Measurements from ENCODE around the gene ADAM10.

ADAM10 gene

DNA sequence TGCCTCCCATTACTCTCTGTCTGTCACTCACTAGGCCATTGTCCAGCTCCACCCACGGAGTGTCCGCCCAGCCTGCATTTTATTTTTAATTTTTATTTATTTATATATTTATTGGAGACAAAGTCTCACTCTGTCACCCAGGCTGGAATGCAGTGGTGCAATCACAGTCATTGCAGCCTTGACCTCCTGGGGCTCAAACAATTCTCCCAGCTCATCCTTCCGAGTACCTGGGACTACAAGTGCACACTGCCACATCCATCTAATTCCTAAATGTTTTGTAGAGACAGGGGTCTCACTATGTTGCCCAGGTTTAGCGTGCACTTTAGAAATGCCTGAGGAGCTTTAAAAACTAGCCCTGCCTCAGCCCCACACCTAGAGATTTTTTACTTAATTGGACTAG lies 176.2 kb downstream of the ADAM10 start:
- DNase-seq = no peak

DNA sequence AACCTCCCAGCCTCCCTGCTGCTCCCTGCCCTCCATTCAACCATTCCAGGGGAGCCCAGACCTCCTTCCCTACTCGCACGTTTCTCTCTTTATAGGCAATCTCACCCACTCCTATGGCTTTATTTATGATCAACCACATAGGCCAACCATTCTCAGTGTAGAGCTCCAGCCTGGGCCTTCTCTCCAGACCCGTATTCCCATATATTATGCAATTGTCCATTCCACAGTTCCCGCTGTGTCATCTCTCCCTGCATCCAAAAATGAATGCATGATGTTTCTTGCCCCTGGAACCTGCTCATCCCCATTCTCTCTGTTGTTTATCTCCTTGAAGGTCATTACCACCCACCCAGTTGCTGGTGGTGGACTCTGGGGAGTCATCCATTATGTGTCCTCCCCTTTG lies 177.0 kb downstream of the ADAM10 start:
- no peak for DNase-seq

- no peak for DNase-seq
Measured at GRCh38 chr15:58571491-58571890, 178.0 kb downstream of the ADAM10 start.

- no peak for DNase-seq
Measured at GRCh38 chr15:58569455-58569854, 180.1 kb downstream of the ADAM10 start.

DNA sequence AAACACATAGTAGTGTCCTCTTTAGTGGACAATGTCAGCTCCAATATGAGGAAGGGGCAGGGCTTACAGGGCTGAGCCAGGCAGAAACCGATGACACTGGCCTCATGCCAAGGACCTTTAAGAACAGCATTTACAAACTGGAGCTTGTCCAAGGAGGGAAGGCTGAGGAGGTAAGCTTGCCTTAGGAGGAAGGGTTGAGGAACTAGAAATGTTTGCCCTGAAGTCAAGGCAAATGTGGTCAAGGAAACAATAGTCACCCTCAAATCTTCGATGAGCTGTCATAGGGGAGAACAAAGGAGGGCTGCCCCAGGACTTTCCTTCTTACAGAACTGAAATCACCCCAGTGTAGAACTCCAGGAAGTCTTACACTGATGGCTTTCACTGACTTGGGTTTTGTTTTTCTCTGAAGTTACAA lies 181.3 kb downstream of the ADAM10 start:
- DNase-seq = no peak

DNA sequence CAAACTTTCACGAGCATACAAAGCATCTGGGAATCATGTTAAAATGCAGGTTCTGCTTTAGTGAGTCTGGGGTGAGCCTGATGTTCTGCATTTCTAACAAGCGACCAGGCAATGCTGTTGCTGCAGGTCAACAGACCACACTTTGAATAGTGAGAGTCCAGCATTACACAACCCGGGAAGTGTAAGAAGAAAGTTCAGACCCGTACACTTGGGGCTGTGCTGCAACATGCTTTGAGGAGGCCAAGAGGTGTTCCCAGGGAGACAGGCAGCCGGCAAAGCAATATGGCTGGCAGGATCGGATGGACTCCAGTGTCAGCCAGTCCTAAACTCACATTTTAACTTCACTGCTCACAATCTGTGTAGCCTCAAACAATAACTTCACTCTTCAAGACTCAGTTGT lies 183.5 kb downstream of the ADAM10 start:
- no peak for DNase-seq

GRCh38 chr15:58565619-58566018 lies 183.9 kb downstream of the ADAM10 start:
- no peak for DNase-seq

DNA sequence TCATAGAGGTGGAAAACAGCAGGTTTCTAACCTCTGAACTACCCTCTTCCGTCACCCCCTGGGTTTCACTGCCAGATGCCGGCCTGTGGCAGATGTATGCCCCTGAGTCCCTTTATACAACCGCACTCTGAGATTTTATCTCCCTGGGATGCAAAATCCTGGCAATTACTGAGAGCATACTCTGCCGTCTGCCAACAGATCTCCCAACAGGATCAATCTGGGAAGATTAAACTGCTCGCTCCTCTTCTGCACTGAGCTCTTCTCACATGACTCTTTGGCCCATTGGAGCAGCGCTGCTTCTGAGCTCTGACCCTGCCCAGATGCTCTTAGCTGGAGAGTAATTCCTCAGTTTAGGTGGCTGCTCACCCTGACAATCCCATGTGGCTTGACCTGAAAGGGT lies 184.5 kb downstream of the ADAM10 start:
- DNase-seq = no peak

- no peak for DNase-seq
Measured at GRCh38 chr15:58562135-58562534, 187.4 kb downstream of the ADAM10 start.

DNA sequence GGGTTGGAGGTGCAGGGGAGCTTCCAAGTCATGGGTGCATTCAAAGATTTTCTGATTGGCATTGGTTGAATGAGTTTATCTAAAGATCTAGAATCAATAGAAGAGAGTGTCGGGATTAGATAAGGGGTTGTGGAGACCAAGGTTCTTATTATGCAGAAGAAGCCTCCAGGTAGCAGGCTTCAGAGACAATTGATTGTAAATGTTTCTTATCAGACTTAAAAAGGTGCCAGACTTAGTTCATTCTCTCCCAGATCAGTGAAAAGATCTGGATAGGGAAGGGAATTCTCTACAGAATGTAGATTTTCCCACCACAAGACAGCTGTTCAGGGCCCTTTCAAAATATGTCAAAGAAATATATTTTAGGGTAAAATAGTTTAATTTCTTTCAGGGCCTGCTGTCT lies 188.2 kb downstream of the ADAM10 start:
- DNase-seq = no peak

- DNase-seq = no peak
Measured at GRCh38 chr15:58559904-58560588, 189.5 kb downstream of the ADAM10 start.

DNA sequence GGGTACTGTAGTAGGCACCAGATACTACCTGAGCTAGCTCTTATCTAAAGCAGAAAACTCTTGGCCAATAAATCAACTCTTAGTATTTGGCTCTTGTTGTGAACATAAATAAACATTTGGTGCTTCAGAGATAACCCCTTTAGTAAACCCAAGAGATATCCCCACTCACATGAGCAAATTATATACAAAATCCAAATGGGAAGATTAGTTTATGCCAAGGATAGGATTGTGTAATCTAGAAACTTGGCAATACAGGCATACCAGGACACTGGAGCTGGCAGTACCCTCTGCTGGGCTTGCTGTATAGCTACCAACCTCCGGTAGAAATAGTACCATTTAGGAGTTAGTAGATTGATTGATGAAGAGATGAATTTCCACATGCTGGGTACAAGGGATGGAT lies 190.7 kb downstream of the ADAM10 start:
- DNase-seq = no peak

GRCh38 chr15:58556541-58556940 lies 193.0 kb downstream of the ADAM10 start:
- DNase-seq = no peak

DNA sequence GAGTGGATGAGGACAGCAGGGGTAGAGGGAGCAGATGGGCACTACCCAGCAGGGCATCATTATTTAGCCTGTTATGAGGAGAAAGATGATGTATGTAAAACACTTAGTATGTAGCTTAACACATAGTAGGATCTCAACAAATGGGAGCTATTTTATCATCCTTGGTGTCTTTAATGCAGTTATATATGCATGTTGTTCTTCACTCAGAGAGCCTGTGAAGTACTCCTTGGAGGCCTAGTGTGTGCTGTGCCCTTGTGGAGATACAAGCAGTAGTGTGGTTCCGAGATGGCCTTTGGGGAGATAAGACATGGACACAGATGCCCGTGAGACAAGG lies 193.5 kb downstream of the ADAM10 start:
- DNase-seq = no peak

- DNase-seq = no peak
Measured at GRCh38 chr15:58555162-58556027, 194.1 kb downstream of the ADAM10 start.

DNA sequence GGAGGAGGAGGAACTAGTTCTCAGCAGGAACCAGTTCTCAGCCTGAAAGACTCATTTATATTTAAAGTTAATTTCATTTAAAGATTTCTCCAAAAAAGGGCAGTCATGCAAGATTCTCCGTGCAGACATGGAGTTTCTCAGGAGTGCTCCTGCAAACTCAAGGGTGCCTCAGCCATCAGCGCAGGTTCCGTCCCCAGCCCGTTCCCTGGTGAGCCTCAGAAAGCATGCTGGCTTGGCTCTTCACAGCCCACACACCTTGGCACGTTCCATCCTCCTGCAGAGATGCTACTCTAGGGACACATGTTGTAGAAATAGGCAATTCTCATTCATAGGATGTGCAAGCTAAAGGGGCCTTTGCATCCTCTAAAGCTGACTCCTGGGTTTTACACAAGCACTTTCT lies 194.7 kb downstream of the ADAM10 start:
- no peak for DNase-seq

- no peak for DNase-seq
Measured at GRCh38 chr15:58553365-58553918, 196.1 kb downstream of the ADAM10 start.

GRCh38 chr15:58552505-58553364 lies 196.8 kb downstream of the ADAM10 start:
- DNase-seq = no peak

DNA sequence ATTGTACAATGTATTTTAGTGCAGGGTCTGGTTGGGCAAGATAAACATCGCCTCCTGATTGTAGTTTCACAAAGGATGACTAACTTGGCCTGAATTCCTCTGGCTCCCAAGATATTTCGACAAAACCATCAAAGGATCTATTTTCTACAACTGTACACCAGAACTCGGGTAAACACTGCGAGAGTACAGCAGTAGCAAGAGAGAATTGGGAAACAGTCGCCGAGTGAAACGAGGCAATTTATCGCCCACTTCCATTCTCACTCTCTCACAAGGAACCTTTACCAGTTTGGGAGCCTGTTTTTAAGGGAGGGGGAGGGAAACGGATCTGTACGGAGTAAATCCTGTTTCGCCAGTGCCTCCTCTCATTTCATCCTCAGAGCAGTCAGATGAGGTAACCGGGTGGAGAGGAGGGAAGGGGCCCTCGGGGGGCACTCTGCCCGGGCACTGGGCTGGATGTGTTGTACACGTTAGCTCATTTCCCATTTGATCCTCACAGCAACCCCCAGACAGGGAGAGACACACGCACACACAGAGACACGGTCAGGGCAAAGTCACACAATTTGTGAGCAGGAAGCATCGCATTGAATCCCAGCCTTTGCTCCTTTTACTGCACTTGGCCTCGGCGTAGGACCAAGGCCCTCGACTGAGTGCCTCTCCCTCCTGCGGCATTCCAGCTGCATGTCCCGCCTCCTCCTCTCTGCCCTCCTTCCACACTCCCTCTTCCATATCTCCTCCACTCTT lies 197.6 kb downstream of the ADAM10 start:
- no peak for DNase-seq

DNA sequence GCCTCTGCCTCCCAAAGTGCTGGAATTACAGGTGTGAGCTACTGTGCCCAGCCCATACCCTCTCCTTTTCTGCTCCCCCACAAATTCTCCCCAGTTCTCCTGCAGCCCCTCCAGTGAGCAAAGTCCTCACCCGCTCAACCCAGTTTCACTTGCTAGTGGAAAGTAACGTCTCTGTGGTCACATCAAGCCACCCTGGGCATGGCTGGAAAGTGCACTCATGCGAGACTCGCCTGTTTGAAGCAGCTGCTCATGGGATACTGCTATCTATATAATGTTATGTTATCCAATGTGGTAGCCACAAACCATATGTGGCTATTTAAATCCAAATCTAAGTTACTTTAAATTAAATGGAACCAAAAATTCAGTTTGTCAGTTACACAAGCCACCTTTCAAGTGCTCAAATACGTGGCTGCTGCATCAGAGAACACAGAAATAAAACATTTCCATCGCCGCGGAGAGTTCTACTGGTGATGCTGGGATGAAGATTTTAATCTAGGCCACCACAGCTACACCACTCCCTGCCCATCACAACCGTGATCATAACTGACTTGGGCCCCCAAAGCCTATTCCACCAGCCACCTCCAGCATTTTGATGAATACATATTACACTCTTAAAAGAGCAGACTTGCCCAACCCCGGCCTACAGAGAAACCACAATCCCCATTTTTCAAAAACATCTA lies 198.3 kb downstream of the ADAM10 start:
- no peak for DNase-seq

- no peak for DNase-seq
Measured at GRCh38 chr15:58549785-58550074, 199.8 kb downstream of the ADAM10 start.

Measured in effector CD8-positive, alpha-beta T cell (primary cell).